Activated effector memory CD4-positive, alpha-beta T cell treated with Interleukin-2 at 50 U/mL for 16 hours (primary cell): ENCODE results near the gene TRIM72.
A peak's percentile ranks its signal among the peaks of the same experiment; 100 is the strongest.
"Not testable (repeated sequence)": the region's sequence is repeated elsewhere in the genome, so short reads cannot be mapped to it uniquely, and the experiment has no call there.

ENCODE experiments used
- DNase-seq: peaks from one replicate; pipeline ENCODE4 v3.0.0-alpha.2; 2020

Gene TRIM72

DNA sequence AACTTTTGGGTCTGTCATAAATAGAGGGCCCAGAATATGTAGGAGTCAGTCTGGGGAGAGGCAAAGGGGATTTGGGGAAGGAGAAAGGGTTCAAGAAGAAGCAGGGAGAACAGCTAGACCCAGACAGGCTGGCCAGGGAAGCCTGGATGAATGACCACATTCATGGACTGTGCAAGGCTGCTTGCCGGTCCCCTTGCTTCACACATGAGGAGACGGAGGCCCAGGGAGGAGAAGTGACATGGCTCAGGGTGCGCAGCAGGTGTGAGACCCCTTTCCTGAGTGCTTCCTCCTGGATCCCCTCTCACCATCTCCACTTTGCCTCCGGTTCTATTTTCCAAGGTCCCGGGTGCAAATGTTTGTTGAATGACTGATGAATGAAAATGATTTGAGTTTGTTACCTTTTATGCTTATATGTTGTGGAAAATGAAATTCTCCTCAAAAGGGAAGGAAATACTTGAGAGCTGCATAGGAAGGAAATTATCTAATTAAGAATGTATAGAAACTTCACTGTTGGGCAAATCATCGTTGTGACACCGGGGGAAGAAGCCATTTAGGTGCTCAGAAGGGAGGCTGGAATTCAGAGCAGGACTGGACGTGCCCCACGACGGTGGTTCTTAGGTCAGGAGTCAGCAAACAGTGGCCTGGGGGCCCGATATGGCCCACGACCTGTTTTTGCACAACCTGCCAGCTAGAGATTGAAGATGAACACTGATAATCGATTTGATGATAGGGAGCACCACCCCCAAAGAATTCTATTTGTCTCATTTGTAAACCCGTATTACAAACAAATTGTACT lies 46.4 kb downstream of the TRIM72 start:
- no peak for DNase-seq

DNA sequence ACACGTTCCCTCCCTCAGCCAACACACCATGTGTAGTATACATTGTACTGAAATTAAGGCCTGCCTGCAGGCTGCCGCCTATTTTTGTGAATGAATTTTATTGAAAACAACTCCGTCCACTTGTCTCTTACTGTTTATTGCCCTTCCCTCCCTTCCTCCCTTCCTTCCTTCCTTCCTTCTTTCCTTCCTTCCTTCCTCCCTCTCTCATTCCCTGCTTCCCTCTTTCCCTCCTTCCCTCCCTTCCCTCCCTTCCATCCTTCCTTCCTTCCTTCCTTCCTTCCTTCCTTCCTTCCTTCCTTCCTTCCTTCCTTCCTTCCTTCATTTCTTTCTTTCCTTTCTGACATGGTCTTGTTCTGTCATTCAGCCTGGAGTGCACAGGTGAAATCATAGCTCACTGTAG lies 48.2 kb downstream of the TRIM72 start:
- no peak for DNase-seq

DNA sequence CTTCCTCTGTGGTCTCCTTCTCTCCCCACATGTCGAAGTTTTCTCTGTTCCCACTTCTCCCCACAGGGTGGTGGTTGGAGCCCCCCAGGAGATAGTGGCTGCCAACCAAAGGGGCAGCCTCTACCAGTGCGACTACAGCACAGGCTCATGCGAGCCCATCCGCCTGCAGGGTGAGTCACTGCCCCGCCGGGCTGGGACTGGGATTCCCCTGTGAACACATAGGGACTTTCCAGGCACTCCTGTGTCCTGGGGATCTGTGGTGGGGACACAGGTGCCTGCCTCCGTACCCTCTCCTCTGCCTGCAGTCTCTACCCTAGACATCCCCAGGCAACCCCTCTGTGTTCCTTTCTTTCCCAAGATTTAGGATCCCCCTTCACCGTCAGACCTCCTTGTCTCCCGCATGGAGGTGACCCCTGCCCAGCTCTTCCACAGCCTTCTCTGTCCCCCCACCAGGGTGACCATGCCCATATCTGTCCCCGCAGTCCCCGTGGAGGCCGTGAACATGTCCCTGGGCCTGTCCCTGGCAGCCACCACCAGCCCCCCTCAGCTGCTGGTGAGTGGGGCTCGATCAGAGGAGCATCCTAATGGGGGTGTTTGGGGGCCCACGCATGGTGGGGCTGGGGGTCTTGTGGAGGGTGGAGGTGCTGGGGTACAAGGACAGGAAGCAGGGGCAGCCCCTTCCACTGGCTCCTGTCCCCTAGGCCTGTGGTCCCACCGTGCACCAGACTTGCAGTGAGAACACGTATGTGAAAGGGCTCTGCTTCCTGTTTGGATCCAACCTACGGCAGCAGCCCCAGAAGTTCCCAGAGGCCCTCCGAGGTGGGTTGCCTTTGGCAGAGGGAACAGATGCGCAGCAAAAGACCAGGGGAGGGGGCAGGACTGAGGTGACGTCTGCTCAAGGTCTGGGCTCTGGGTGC lies 51.7 kb downstream of the TRIM72 start:
- peak; percentile 31 for DNase-seq

DNA sequence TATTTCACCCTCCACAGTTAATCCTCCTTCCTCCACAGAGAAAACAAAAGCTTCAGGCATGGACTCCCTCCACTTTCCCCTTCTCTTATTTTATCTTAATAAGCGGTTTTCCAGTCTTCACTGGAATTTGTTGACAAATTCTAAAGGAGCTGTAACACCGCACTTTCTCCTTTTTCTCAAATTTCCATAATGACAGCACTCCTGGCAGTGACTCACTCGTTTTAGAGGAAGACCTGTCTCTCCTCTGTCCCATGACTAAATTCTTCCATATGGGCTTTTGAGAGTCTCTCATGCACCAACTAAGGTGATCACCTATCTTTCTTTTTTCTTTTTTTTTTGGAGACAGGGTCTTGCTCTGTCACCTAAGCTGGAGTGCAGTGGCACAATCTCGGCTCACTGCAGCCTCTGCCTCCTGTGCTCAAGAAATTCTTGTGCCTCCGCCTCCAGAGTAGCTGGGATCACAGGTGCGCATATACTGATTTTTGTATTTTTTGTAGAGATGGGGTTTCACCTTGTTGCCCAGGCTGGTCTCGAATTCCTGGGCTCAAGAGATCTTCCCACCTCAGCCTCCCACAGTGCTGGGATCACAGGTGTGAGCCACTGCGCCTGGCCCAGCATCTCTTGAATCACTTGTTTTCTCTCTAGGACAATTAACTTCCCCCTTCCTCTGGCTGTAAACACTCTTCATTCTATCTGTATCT lies 53.6 kb downstream of the TRIM72 start:
- no peak for DNase-seq

DNA sequence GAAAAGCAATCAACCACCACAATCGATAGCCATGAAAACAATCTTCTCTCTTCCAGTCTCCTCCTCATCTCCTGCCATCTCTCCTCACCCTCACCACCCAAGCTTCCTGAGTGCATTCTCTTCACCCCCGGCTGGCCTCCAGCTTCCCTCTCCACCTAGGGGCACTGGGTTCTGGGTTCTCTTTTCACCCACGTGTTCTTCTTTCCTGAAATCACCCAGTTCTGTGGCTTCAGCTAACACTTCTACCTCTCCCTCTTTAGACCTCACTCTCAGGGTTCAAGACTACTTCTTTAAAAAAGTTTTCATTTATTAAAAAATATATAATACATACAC lies 54.1 kb downstream of the TRIM72 start:
- DNase-seq = no peak

DNA sequence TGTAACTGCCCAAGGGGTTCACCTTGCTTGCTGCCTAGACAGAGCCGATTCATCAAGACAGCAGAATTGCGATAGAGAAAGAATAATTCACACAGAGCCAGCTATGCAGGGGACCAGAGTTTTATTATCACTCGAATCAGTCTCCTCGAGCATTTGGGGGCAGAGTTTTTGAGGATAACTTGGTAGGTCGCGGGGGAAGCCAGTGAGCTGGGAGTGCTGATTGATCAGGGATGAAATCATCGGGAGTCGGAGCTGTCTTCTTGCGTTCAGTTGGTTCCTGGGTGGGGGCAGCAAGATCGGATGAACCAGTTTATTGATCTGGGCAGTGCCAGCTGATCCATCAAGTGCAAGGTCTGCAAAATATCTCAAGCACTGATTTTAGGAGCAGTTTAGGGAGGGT lies 55.0 kb downstream of the TRIM72 start:
- DNase-seq = no peak

DNA sequence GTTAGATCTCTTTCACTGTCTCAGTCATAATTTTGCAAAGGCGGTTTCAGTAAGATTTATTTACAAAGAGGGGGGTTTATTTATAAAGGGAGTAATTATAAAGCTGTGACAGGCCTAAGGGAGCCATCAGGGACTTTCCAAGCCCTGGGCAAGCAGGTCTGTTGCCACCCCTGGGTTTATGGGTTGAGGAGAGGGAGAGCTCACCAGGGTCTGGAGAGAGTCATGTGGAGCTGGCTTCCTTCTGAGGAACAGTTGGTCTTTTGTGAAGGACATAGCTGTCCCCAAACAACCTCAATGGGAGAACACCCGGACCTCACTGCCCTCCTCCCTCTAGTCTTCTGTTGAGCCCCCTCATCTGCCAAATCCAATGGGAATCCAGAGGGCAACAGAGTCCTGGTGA lies 55.6 kb downstream of the TRIM72 start:
- no peak for DNase-seq

DNA sequence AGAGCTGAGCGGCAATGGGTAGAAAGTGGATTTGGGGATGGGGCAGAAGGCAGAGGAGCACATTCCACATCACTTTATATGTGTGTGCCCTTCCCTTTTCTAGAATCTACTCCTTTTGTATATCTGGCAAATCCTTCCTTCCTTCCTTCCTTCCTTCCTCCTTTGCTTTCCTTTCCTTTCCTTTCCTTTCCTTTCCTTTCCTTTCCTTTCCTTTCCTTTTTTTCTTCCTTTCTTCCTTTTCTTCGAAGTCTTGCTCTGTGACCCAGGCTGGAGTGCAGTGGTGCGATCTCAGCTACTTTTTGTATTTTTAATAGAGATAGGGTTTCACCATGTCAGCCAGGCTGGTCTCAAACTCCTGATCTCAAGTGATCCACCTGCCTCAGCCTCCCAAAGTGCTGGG lies 56.1 kb downstream of the TRIM72 start:
- not testable (repeated sequence) for DNase-seq

DNA sequence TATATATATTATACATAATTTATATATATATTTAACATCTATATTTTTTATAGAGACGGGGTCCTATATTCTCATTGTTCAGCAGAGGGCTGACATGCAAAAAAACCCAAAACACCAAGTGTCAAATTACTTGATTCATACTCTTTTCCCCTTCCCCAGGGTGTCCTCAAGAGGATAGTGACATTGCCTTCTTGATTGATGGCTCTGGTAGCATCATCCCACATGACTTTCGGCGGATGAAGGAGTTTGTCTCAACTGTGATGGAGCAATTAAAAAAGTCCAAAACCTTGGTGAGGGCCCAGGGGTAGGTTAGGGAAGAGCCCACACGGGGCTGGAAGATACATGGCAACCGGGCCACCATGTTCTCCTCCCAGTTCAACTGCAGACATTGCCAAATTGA lies 56.9 kb downstream of the TRIM72 start:
- no peak for DNase-seq

DNA sequence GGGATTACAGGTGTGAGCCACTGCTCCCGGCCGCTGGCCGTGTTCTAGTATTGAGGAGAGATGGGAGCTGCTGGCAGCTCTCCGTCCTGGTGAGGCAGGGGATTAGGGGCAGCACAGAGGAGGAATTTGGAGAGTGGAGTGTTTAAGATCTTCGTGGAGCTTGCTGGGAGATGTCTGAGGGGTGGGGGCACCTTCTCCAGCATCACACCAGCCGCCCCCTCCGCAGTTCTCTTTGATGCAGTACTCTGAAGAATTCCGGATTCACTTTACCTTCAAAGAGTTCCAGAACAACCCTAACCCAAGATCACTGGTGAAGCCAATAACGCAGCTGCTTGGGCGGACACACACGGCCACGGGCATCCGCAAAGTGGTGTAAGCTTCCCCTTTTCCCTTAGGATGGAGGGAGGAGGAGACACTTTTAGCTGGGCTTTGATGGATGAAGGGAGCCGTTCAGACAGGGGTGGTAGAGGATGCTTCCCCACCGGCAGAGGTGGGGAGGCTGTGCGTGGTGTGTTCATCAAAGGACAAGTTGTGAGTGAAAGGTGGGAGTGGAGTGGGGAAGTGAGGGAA lies 57.8 kb downstream of the TRIM72 start:
- no peak for DNase-seq

DNA sequence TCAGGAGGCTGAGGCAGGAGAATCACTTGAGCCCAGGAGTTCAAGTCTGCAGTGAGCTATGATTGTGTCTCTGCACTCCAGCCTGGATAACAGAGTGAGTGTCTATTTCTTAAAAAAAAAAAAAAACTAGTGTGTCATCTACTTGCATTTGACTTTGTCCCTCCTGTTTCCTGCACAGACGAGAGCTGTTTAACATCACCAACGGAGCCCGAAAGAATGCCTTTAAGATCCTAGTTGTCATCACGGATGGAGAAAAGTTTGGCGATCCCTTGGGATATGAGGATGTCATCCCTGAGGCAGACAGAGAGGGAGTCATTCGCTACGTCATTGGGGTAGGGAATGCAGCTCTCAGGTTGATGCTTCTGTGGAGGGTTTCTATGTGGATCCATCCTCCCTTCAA lies 59.3 kb downstream of the TRIM72 start:
- no peak for DNase-seq

DNA sequence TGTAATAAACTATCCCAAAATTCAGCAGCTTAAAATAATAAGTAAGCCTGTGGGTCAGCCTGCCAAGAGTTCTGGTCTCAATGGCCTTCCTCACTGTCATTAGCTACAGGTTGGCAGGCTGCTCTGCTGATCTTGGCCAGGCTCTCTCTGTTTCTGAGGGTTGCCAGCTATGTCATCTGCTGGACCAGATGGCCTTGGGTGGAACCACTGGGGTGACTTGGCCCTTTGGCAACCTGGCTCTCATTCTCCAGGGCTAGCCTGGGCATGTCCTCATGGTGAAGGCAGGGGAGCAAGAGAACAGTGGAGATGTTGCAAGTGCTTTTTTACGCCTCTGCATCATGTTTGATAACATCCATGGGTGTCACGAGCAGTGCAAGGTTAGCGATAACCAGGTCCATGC lies 59.8 kb downstream of the TRIM72 start:
- DNase-seq = no peak

DNA sequence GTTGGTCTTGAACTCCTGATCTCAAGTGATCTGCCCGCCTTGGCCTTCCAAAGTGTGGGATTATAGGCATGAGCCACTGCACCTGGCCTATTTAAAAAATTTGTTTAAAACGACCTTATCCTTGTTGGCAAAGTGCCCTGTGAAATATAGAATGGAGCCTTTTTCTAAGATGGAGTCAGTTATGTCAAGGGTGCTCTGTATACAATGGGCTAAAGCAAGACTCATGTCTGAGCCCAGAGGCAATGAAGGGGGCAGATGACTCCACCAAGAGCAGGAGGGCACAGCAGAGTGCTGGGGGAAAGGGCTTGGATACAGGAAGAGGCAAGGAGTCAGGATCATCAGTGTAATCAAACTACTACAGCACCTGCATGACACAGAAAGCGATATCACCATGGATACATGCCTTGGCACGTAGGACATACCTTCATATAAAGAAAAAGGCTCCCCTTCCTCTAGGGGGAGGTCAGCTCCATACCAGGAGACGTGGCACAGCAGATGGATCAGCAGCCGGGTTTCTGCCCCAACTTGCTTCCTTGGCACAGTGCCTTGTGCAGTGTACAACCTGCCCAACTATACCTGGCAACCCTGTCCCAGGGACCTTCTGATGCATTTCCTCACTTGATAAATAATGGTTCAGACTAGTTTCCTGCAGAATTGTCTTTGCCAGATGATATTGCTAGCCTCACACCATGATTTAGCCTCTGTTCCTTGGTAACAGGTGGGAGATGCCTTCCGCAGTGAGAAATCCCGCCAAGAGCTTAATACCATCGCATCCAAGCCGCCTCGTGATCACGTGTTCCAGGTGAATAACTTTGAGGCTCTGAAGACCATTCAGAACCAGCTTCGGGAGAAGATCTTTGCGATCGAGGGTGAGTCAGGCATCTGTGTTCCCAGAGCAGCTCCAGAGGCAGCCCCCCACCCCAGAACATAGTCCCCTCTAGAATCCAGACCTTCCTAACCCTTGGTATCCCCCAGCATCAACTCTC lies 61.2 kb downstream of the TRIM72 start:
- no peak for DNase-seq

DNA sequence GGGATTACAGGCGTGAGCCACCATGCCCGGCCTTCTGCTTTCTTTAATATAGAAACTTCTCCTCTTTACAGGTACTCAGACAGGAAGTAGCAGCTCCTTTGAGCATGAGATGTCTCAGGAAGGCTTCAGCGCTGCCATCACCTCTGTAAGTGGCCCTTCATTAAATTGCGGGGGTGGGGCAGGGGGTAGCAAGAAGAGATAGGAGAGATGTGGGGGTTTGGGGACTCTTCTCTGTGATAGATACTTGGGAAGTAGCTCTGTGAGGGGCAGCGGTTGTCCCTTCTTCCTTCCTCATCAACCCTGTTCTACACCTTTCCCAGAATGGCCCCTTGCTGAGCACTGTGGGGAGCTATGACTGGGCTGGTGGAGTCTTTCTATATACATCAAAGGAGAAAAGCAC lies 62.7 kb downstream of the TRIM72 start:
- DNase-seq = no peak

DNA sequence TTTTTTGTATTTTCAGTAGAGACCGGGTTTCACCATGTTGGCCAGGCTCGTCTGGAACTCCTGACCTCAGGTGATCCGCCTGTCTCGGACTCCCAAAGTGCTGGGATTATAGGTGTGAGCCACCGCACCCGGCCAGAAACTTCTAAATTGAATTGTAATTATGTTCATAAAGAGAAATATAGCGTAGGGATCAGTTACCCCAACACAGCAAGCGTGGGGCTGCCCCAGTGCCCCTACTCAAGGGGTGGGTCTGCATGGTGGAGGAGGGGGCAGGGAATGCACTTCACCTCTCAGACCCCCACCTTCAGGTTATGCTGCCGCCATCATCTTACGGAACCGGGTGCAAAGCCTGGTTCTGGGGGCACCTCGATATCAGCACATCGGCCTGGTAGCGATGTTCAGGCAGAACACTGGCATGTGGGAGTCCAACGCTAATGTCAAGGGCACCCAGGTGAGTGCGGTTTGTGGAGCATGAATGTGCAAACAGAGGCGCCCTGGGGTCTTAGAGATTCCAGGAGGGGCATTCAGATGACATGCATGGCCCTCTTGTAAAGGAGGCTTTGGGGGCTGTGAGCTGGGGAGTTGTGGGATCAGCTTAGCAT lies 63.8 kb downstream of the TRIM72 start:
- DNase-seq = no peak

DNA sequence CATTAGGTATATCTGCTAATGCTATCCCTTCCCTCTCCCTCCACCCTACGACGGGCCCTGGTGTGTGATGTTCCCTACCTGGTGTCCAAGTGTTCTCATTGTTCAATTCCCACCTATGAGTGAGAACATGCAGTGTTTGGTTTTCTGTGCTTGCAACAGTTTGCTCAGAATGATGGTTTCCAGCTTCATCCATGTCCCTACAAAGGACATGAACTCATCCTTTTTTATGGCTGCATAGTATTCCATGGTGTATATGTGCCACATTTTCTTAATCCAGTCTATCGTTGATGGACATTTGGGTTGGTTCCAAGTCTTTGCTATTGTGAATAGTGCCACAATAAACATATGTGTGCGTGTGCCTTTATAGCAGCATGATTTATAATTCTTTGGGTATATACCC lies 64.9 kb downstream of the TRIM72 start:
- DNase-seq = not testable (repeated sequence)
